SK-N-SH (cell line): ENCODE data around the gene MAPKAP1. TPM values are rescaled to one million over a fixed set of nuclear protein-coding genes. Genes with fewer than 3 reads are reported as not detected.

ENCODE experiments used
- CTCF ChIA-PET: fragments of 300-600, 350-600 bp; formaldehyde crosslinking; extraction: SDS; loops from one replicate; lab custom pipeline; 2021; lab: Yijun Ruan, JAX
- POLR2A ChIA-PET: fragments of 350-600 bp; sonication (Branson Sonifier 250); formaldehyde crosslinking; extraction: SDS; loops from one replicate; lab custom pipeline; 2020; ENCODE audit warnings: antibody characterized with exemption, inconsistent platforms; lab: Yijun Ruan, JAX
- DNase-seq: peaks from one replicate; pipeline ENCODE4 v3.0.0; 2012
- H2AFZ ChIP-seq: fragments of 200-600 bp; sonication (generic); 2 replicates; pipeline ENCODE4 v1.8.1; 2016; ENCODE audit warnings: antibody characterized with exemption, mild to moderate bottlenecking, low read depth
- H3F3A ChIP-seq: fragments of 200-600 bp; sonication (generic); replicated peaks from 2 replicates; pipeline ENCODE3; 2016; ENCODE audit warnings: antibody characterized with exemption, mild to moderate bottlenecking; ENCODE audit not compliant: insufficient read depth
- H3K27ac ChIP-seq, 2 experiments: fragments of 200-500 bp in 1 of 2; fragments of 200-600 bp in 1 of 2; sonication (Bioruptor generic) in 1 of 2; sonication (generic), shearing (Covaris generic) in 1 of 2; 2 replicates each; pipeline versions ENCODE4 v1.5.1 to v1.6.1; 2014 to 2016; ENCODE audit warnings: low read depth in 2 of 2, inconsistent platforms in 1 of 2, low read length in 1 of 2, mild to moderate bottlenecking in 1 of 2, mixed read lengths in 1 of 2
- H3K27me3 ChIP-seq: fragments of 200-600 bp; sonication (generic), shearing (Covaris generic); 2 replicates; pipeline ENCODE4 v1.6.1; 2016; ENCODE audit warnings: mixed run types; ENCODE audit not compliant: insufficient read depth
- H3K36me3 ChIP-seq, 2 experiments: fragments of 200-500 bp in 1 of 2; fragments of 200-600 bp in 1 of 2; sonication (Bioruptor generic) in 1 of 2; sonication (generic) in 1 of 2; replicated peaks in 1 of 2; 2 replicates each; pipeline versions ENCODE3 to v1.5.1; 2014 to 2016; ENCODE audit warnings: low read length in 1 of 2, mild to moderate bottlenecking in 1 of 2; ENCODE audit not compliant: insufficient read depth in 2 of 2, control insufficient read depth in 1 of 2
- H3K4me1 ChIP-seq, 2 experiments: fragments of 200-500 bp in 1 of 2; fragments of 200-600 bp in 1 of 2; sonication (Bioruptor generic) in 1 of 2; sonication (generic), shearing (Covaris generic) in 1 of 2; 2 replicates each; pipeline versions ENCODE4 v1.5.1 to v1.6.1; 2014 to 2016; ENCODE audit warnings: low read depth in 1 of 2, low read length in 1 of 2, mixed run types in 1 of 2; ENCODE audit not compliant: insufficient read depth in 2 of 2, control insufficient read depth in 1 of 2
- H3K4me2 ChIP-seq: fragments of 200-600 bp; sonication (generic), shearing (Covaris generic); 2 replicates; pipeline ENCODE4 v1.6.1; 2017; ENCODE audit warnings: mixed run types
- H3K4me3 ChIP-seq, 2 experiments: fragments of 200-500 bp in 1 of 2; fragments of 200-600 bp in 1 of 2; sonication (Bioruptor generic) in 1 of 2; sonication (generic), shearing (Covaris generic) in 1 of 2; 2 replicates each; pipeline versions ENCODE4 v1.5.1 to v1.8.1; 2014 to 2016; ENCODE audit warnings: low read depth in 2 of 2, inconsistent platforms in 1 of 2, low read length in 1 of 2, mild to moderate bottlenecking in 1 of 2, mixed read lengths in 1 of 2, moderate library complexity in 1 of 2
- H3K79me2 ChIP-seq: fragments of 200-600 bp; sonication (generic); 2 replicates; pipeline ENCODE4 v1.8.1; 2017; ENCODE audit warnings: mild to moderate bottlenecking; ENCODE audit not compliant: insufficient read depth
- H3K9ac ChIP-seq: fragments of 200-600 bp; sonication (generic); 2 replicates; pipeline ENCODE4 v1.6.1; 2017; ENCODE audit warnings: mixed run types
- H3K9me2 ChIP-seq: fragments of 200-600 bp; sonication (generic); 2 replicates; pipeline ENCODE4 v1.6.1; 2017; ENCODE audit warnings: mixed run types
- H3K9me3 ChIP-seq: fragments of 200-600 bp; sonication (generic); 2 replicates; pipeline ENCODE4 v1.6.1; 2017; ENCODE audit warnings: mixed run types, mild to moderate bottlenecking, moderate library complexity
- H4K20me1 ChIP-seq: fragments of 200-600 bp; sonication (generic); 2 replicates; pipeline ENCODE4 v1.6.1; 2017; ENCODE audit warnings: mild to moderate bottlenecking, mixed run types; ENCODE audit not compliant: insufficient read depth
- EZH2phosphoT487 ChIP-seq: fragments of 200-600 bp; sonication (generic); IDR thresholded peaks from 2 replicates; pipeline ENCODE4 v1.6.1; 2017; ENCODE audit warnings: low read depth, mixed run types, mild to moderate bottlenecking, antibody characterized with exemption, moderate library complexity, borderline replicate concordance
- FOSL2 ChIP-seq: IDR thresholded peaks from 2 replicates; pipeline ENCODE4 v1.4.0; 2012; ENCODE audit warnings: low read depth, mild to moderate bottlenecking, moderate library complexity, borderline replicate concordance
- FOXJ3 ChIP-seq: sonication (generic); formaldehyde crosslinking; IDR thresholded peaks from 2 replicates; pipeline ENCODE4 v1.5.1; 2020; ENCODE audit warnings: mild to moderate bottlenecking, missing genetic modification reagents
- GABPA ChIP-seq: IDR thresholded peaks from 2 replicates; pipeline ENCODE4 v1.4.0; 2012; ENCODE audit warnings: low read depth, mild to moderate bottlenecking
- JUND ChIP-seq: IDR thresholded peaks from 2 replicates; pipeline ENCODE4 v1.4.0; 2012
- MEF2A ChIP-seq: IDR thresholded peaks from 2 replicates; pipeline ENCODE4 v1.4.0; 2012; ENCODE audit warnings: low read depth, borderline replicate concordance
- MXI1 ChIP-seq: IDR thresholded peaks from 2 replicates; pipeline ENCODE4 v1.6.1; 2012; ENCODE audit warnings: mild to moderate bottlenecking, low read depth, low read length, improper control_type of control experiment
- NRF1 ChIP-seq: IDR thresholded peaks from 2 replicates; pipeline ENCODE4 v1.6.1; 2012; ENCODE audit warnings: low read depth, mild to moderate bottlenecking, low read length
- POLR2AphosphoS5 ChIP-seq: IDR thresholded peaks from 2 replicates; pipeline ENCODE4 v1.6.1; 2012; ENCODE audit warnings: low read depth, low read length
- SIN3A ChIP-seq: IDR thresholded peaks from 2 replicates; pipeline ENCODE4 v1.6.1; 2012; ENCODE audit warnings: low read depth, mild to moderate bottlenecking, low read length, moderate library complexity, borderline replicate concordance
- TAF1 ChIP-seq: IDR thresholded peaks from 2 replicates; pipeline ENCODE4 v1.6.1; 2012; ENCODE audit warnings: low read depth, mild to moderate bottlenecking, low read length, moderate library complexity, borderline replicate concordance
- TCF12 ChIP-seq: IDR thresholded peaks from 2 replicates; pipeline ENCODE4 v1.4.0; 2012
- TEAD4 ChIP-seq: IDR thresholded peaks from 2 replicates; pipeline ENCODE4 v1.4.0; 2012; ENCODE audit warnings: mild to moderate bottlenecking, borderline replicate concordance; ENCODE audit not compliant: insufficient read depth
- YY1 ChIP-seq: IDR thresholded peaks from 2 replicates; pipeline ENCODE4 v1.4.0; 2012; ENCODE audit warnings: low read depth, mild to moderate bottlenecking
- WGBS: methylation state at CpG from one replicate; pipeline ENCODE4 v1.1.6; 2017; ENCODE audit warnings: low lambda C conversion rate; 5-methylcytosine and 5-hydroxymethylcytosine counted together
- polyA plus RNA-seq, 3 experiments: library from polyadenylated mRNA; depleted of rRNA; stranded (reverse); fragments of >200 nt; gene quantifications; 2 replicates each; pipeline ENCODE4 v1.2.3, GENCODE V29; 2012
- TF ChIP-seq, protein P1 (sequence below): IDR thresholded peaks from 2 replicates; pipeline ENCODE4 v1.4.0; 2012; ENCODE audit warnings: low read depth, borderline replicate concordance
- TF ChIP-seq, protein P2 (sequence below): IDR thresholded peaks from 2 replicates; pipeline ENCODE4 v1.4.0; 2012; ENCODE audit warnings: low read depth, borderline replicate concordance
- TF ChIP-seq, protein P3 (sequence below): fragments of 150-350 bp; IDR thresholded peaks from 2 replicates; pipeline ENCODE4 v1.6.1; 2016; ENCODE audit warnings: mild to moderate bottlenecking, low read depth, low read length

The MAPKAP1 gene
- polyA plus RNA-seq, 1 of the 3 experiments (the other 2 are of a cell fraction): 117 TPM

DNA sequence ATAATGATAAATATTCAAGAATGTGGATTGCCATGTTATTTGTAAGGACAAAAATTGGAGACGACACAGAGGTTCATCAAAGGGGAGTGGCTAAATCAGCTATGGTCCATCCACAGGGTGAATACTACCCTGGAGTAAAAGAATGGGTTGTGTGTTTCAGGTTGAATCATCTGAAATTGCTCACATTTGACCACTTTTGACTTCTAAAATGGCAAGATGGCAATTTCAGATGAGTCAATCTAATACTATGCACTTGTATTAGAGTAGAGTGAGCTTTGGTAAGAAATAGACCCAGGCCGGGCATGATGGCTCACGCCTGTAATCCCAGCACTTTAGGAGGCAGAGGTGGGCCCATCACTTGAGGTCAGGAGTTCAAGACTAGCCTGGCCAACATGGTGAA lies 313.6 kb downstream of the MAPKAP1 start (continued):
- TF ChIP-seq EZH2phosphoT487 (no peak), TCF12 (no peak)

DNA sequence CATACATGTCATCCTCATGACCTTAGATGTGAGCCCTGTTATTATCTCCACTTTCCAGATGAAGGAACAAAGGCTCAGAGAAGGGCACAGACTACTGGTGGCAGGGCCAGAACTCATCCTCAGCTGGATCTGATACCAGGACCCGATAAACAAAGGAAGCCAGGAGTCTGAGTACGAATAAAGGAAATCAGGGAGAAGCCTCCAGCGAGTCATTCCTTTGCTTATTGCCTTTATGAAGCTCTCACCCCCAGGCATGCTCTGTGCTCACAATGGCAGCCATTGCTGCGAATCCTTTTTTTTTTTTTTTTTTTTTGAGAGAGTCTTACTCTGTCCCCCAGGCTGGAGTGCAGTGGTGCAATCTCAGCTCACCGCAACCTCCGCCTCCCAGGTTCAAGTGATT lies 315.3 kb downstream of the MAPKAP1 start:
- H3K9me3 ChIP-seq: no peaks in the 10 kb centered on the region
- DNase-seq: no peak
- H3K79me2 ChIP-seq: no peaks in the 10 kb centered on the region
- no peak overlapping the region for H3K9ac ChIP-seq
- WGBS: 96% methylated on average over 6 of the region's 6 CpGs
- H3F3A ChIP-seq: peaks cover 3% of the 10 kb centered on the region
- no peak overlapping the region for H3K27ac ChIP-seq
- no peaks in the 10 kb centered on the region for H3K36me3 ChIP-seq
- H2AFZ ChIP-seq: no peak overlapping the region
- no peaks in the 10 kb centered on the region for H4K20me1 ChIP-seq
- POLR2A ChIA-PET: no interaction called here
- H3K27me3 ChIP-seq: no peaks in the 10 kb centered on the region
- H3K4me1 ChIP-seq: no peaks in the 10 kb centered on the region
- no peak overlapping the region for H3K4me2 ChIP-seq
- CTCF ChIA-PET: interaction anchor here (1.2 kb wide), 1 partner anchor 1007 kb away, joined by 3 read pairs; no protein-coding TSS in a partner anchor
- TF ChIP-seq FOSL2: no peak
- TF ChIP-seq FOXJ3 (CRISPR knock-in tag): no peak
- TF ChIP-seq SIN3A: no peak
- TF ChIP-seq TAF1: no peak
- no peak for TF ChIP-seq POLR2AphosphoS5
- TF ChIP-seq, protein P1, sequence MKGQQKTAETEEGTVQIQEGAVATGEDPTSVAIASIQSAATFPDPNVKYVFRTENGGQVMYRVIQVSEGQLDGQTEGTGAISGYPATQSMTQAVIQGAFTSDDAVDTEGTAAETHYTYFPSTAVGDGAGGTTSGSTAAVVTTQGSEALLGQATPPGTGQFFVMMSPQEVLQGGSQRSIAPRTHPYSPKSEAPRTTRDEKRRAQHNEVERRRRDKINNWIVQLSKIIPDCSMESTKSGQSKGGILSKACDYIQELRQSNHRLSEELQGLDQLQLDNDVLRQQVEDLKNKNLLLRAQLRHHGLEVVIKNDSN: no peak
- TF ChIP-seq TCF12: no peak
- no peak for TF ChIP-seq MXI1
- TF ChIP-seq, protein P2, sequence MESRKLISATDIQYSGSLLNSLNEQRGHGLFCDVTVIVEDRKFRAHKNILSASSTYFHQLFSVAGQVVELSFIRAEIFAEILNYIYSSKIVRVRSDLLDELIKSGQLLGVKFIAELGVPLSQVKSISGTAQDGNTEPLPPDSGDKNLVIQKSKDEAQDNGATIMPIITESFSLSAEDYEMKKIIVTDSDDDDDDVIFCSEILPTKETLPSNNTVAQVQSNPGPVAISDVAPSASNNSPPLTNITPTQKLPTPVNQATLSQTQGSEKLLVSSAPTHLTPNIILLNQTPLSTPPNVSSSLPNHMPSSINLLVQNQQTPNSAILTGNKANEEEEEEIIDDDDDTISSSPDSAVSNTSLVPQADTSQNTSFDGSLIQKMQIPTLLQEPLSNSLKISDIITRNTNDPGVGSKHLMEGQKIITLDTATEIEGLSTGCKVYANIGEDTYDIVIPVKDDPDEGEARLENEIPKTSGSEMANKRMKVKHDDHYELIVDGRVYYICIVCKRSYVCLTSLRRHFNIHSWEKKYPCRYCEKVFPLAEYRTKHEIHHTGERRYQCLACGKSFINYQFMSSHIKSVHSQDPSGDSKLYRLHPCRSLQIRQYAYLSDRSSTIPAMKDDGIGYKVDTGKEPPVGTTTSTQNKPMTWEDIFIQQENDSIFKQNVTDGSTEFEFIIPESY: no peak
- TF ChIP-seq GABPA: no peak
- TF ChIP-seq NRF1: no peak
- TF ChIP-seq, all 33 proteins: peak for 0
- Histone ChIP-seq H3K9me2 (no peaks in the 10 kb centered on the region), H3K4me3 (no peak overlapping the region)

DNA sequence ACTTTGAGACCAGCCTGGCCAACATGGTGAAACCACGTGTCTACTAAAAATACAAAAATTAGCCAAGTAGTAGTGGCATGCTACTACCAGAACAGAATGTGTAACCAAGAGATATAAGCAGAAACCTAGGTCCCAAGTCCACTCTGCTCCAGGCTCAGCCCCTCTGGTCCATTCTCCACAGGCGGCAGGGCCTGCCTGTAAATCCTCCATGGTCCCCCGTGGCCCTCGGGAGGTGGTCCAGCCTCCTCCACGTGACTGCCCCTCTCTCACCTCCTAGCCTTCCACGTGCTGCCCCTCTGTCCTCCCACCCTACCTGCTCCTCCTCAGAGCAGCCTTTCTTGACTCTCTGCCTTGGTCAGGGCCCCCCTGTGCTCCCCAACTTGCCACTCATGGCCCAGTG lies 318.0 kb downstream of the MAPKAP1 start:
- Histone ChIP-seq H4K20me1 (no peaks in the 10 kb centered on the region), H3K9me2 (no peaks in the 10 kb centered on the region), H3K79me2 (no peaks in the 10 kb centered on the region), H3K9ac (no peak overlapping the region), H3K4me1 (no peaks in the 10 kb centered on the region), H3F3A (peaks cover 3% of the 10 kb centered on the region), H3K9me3 (no peaks in the 10 kb centered on the region), H3K4me3 (no peak overlapping the region), H3K36me3 (no peaks in the 10 kb centered on the region), H3K27ac (no peak overlapping the region), H3K4me2 (no peak overlapping the region), H2AFZ (no peak overlapping the region), H3K27me3 (no peaks in the 10 kb centered on the region)
- no peak for TF ChIP-seq MEF2A
- TF ChIP-seq, protein P3, sequence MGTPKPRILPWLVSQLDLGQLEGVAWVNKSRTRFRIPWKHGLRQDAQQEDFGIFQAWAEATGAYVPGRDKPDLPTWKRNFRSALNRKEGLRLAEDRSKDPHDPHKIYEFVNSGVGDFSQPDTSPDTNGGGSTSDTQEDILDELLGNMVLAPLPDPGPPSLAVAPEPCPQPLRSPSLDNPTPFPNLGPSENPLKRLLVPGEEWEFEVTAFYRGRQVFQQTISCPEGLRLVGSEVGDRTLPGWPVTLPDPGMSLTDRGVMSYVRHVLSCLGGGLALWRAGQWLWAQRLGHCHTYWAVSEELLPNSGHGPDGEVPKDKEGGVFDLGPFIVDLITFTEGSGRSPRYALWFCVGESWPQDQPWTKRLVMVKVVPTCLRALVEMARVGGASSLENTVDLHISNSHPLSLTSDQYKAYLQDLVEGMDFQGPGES: no peak
- TF ChIP-seq EZH2phosphoT487: no peak
- TF ChIP-seq TEAD4: no peak
- TF ChIP-seq JUND: no peak
- TF ChIP-seq YY1: no peak
- no peak for DNase-seq
- 63% methylated on average over 5 of the region's 6 CpGs for WGBS
- CTCF ChIA-PET: no interaction called here
- POLR2A ChIA-PET: no interaction called here
